ENCODE measurements around the gene MAB21L1. TPM values are rescaled to one million over a fixed set of nuclear protein-coding genes. Genes with fewer than 3 reads are reported as not detected.

MAB21L1 gene
- total and polyA plus RNA-seq, 4 experiments from 2014 or later, result not detected

DNA sequence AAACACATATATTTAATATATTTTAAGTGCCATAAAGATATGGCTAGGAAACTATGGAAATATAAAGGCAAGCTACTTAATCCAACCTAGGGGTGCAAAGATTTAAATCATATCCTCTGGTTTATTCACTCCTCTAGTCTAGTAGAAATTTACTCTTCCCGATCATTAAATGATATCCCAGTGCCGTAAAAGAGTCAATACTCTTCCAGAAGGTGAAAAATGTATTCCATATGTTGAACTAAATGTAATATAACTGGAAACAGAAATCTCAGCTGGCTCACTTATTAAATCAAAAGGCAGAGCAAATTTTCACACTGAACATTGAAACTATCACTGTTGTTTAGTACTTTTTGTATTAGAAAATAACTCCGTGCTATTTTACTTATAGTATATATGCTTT is 11.1 kb downstream of the MAB21L1 start:
- POLR2A ChIA-PET (ENCODE audit: partially characterized antibody), result no interaction called here
- Mint-ChIP-seq H3K27ac (no peak overlapping the region), H3K4me1 (peaks cover 0 to under 1% (median under 1%) of the 10 kb centered on the region in 4 donors), H3K27me3 (peaks cover 7 to 11% of the 10 kb centered on the region in 2 donors), H3K4me3 (no peak overlapping the region), H3K36me3 (no peaks in the 10 kb centered on the region), H3K9me3 (peaks cover 0 to 24% (median 4%) of the 10 kb centered on the region in 8 donors)
- Histone ChIP-seq H3K4me1 (ENCODE audit: insufficient read depth, low read length) (no peaks in the 10 kb centered on the region), H3K9me3 (ENCODE audit: control insufficient read depth in 1 of 2, low read length in 2 of 2) (no peaks in the 10 kb centered on the region), H3K27ac (ENCODE audit: low read depth, low read length) (no peak overlapping the region), H3K36me3 (ENCODE audit: insufficient read depth, low read length) (no peaks in the 10 kb centered on the region), H3K27me3 (ENCODE audit: insufficient read depth, low read length) (peaks cover 6% of the 10 kb centered on the region), H3K4me3 (ENCODE audit: low read length in 2 of 2) (no peak overlapping the region)
- DNase-seq, result no peak
- CTCF ChIA-PET (ENCODE audit: partially characterized antibody), result no interaction called here
- intact Hi-C loops (cut with micrococcal nuclease), result no loop called here

DNA sequence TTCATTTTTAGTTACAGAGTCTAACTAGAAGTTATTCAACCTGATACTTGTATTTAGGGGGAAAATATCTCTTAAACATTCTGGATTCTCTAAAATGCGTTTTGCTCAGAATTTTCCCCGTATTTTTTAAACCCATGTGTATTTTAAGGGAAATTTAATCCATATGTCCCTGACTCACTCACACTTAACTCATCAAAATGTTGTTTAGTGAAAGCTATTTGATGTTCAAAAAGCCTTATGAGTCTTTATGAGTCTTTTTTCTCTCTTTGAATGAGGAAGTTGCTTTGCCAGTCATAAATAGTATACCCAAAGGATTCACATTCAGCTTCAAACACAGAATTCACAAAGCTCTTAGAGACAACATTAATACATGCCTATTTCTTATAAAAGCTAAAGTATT is 16.4 kb downstream of the MAB21L1 start:
- Mint-ChIP-seq H3K9me3 (peaks cover 0 to 9% (median 3%) of the 10 kb centered on the region in 8 donors), H3K27ac (no peak overlapping the region), H3K4me3 (no peak overlapping the region), H3K4me1 (no peaks in the 10 kb centered on the region), H3K36me3 (peaks cover 0 to 4% of the 10 kb centered on the region in 2 donors), H3K27me3 (no peaks in the 10 kb centered on the region)
- intact Hi-C loops (cut with micrococcal nuclease), result no loop called here
- no peaks in the 10 kb centered on the region for H3K4me1 ChIP-seq (ENCODE audit: insufficient read depth, low read length)
- H3K36me3 ChIP-seq (ENCODE audit: insufficient read depth, low read length), result no peaks in the 10 kb centered on the region
- no peak overlapping the region for H3K4me3 ChIP-seq (ENCODE audit: low read length in 2 of 2)
- H3K27me3 ChIP-seq (ENCODE audit: insufficient read depth, low read length), result no peaks in the 10 kb centered on the region
- ChIA-PET CTCF (ENCODE audit: partially characterized antibody) (no interaction called here), POLR2A (ENCODE audit: partially characterized antibody) (no interaction called here)
- no peak for DNase-seq
- no peaks in the 10 kb centered on the region for H3K9me3 ChIP-seq (ENCODE audit: control insufficient read depth in 1 of 2, low read length in 2 of 2)
- no peak overlapping the region for H3K27ac ChIP-seq (ENCODE audit: low read depth, low read length)

DNA sequence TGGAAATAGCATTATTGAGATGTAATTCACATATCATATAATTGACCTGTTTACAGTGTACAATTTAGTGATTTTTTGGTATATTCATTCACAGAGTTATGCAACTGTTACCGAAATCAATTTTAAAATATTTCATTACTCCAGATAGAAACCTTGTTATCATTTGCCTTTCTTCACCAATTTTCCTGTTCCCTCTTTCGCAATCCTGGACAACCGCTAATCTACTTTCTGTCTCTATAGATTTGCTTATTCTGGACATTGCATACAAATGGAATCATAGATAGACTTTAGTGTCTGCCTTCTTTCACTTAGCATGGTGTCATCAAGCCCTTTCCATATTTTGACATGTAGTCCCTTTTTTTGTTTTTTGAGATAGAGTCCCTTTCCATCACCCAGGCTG is 19.2 kb downstream of the MAB21L1 start:
- Mint-ChIP-seq H3K36me3 (peaks cover 0 to 4% of the 10 kb centered on the region in 2 donors), H3K27ac (no peak overlapping the region), H3K4me3 (no peak overlapping the region), H3K9me3 (peaks cover 0 to 9% (median under 1%) of the 10 kb centered on the region in 8 donors), H3K27me3 (no peaks in the 10 kb centered on the region), H3K4me1 (no peaks in the 10 kb centered on the region)
- Histone ChIP-seq H3K27me3 (ENCODE audit: insufficient read depth, low read length) (no peaks in the 10 kb centered on the region), H3K36me3 (ENCODE audit: insufficient read depth, low read length) (no peaks in the 10 kb centered on the region), H3K9me3 (ENCODE audit: control insufficient read depth in 1 of 2, low read length in 2 of 2) (no peaks in the 10 kb centered on the region), H3K4me3 (ENCODE audit: low read length in 2 of 2) (no peak overlapping the region), H3K27ac (ENCODE audit: low read depth, low read length) (no peak overlapping the region), H3K4me1 (ENCODE audit: insufficient read depth, low read length) (no peaks in the 10 kb centered on the region)
- DNase-seq, result no peak
- POLR2A ChIA-PET (ENCODE audit: partially characterized antibody), result no interaction called here
- intact Hi-C loops (cut with micrococcal nuclease), result no loop called here
- CTCF ChIA-PET (ENCODE audit: partially characterized antibody), result no interaction called here

DNA sequence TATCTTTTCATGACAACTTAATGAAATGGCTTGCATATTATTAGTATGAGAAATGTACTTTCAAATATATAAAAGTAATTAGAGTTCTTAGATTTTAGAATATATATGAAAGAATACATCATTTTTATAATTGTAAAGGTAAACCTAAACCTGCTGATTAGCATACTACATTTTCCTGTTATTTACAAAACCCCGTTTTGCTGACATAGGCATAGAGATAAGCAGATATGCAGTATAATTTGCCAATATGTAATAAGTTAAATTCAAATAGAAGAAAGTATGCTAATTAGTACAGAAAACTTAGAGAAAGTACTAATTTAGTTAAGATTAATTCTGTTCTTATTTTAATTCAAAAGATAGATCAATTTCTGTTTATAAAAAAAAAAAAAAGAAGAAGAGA is 21.5 kb downstream of the MAB21L1 start:
- no peaks in the 10 kb centered on the region for H3K9me3 ChIP-seq (ENCODE audit: control insufficient read depth in 1 of 2, low read length in 2 of 2)
- H3K36me3 ChIP-seq (ENCODE audit: insufficient read depth, low read length), result no peaks in the 10 kb centered on the region
- no peak for DNase-seq
- no peaks in the 10 kb centered on the region for H3K27me3 ChIP-seq (ENCODE audit: insufficient read depth, low read length)
- no peak overlapping the region for H3K4me3 Mint-ChIP-seq
- H3K4me1 Mint-ChIP-seq, result no peaks in the 10 kb centered on the region
- H3K36me3 Mint-ChIP-seq, result peaks cover 0 to 4% of the 10 kb centered on the region in 2 donors
- CTCF ChIA-PET (ENCODE audit: partially characterized antibody), result no interaction called here
- no peaks in the 10 kb centered on the region for H3K27me3 Mint-ChIP-seq
- H3K27ac Mint-ChIP-seq, result no peak overlapping the region
- H3K4me1 ChIP-seq (ENCODE audit: insufficient read depth, low read length), result no peaks in the 10 kb centered on the region
- intact Hi-C loops (cut with micrococcal nuclease), result no loop called here
- H3K9me3 Mint-ChIP-seq, result peaks cover 0 to 9% (median 2%) of the 10 kb centered on the region in 8 donors
- POLR2A ChIA-PET (ENCODE audit: partially characterized antibody), result no interaction called here
- H3K4me3 ChIP-seq (ENCODE audit: low read length in 2 of 2), result no peak overlapping the region
- H3K27ac ChIP-seq (ENCODE audit: low read depth, low read length), result no peak overlapping the region

DNA sequence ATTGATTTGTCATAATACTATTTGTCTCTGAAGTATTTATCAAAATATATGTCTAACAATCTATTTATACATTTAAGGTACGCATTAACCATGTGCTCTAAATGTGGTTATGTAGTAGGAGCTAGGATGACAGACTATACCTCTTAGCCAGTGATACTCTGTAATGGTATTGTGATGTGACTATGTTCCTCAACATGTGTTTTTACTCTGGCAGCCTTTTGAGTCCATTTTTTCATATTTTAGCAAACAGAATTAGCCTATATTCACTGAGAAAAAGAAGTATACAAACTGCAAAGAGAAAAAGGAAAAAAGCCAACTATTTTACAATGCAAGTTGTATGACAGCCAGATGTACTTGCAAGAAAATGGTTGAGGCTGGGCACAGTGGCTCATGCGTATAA is 26.7 kb downstream of the MAB21L1 start:
- intact Hi-C loops (cut with micrococcal nuclease), result no loop called here
- CTCF ChIA-PET (ENCODE audit: partially characterized antibody), result interaction anchor here (1.3 kb wide), 1 partner anchor 10 kb away, joined by 4 read pairs; no protein-coding TSS in a partner anchor
- no peak for DNase-seq
- Mint-ChIP-seq H3K36me3 (no peaks in the 10 kb centered on the region), H3K4me1 (no peaks in the 10 kb centered on the region), H3K27ac (no peak overlapping the region), H3K9me3 (peaks cover 0 to 8% (median 2%) of the 10 kb centered on the region in 8 donors), H3K4me3 (no peak overlapping the region), H3K27me3 (no peaks in the 10 kb centered on the region)
- H3K4me3 ChIP-seq (ENCODE audit: low read length in 2 of 2), result no peak overlapping the region
- H3K27me3 ChIP-seq (ENCODE audit: insufficient read depth, low read length), result no peaks in the 10 kb centered on the region
- H3K27ac ChIP-seq (ENCODE audit: low read depth, low read length), result no peak overlapping the region
- H3K36me3 ChIP-seq (ENCODE audit: insufficient read depth, low read length), result no peaks in the 10 kb centered on the region
- POLR2A ChIA-PET (ENCODE audit: partially characterized antibody), result no interaction called here
- no peaks in the 10 kb centered on the region for H3K9me3 ChIP-seq (ENCODE audit: control insufficient read depth in 1 of 2, low read length in 2 of 2)
- no peaks in the 10 kb centered on the region for H3K4me1 ChIP-seq (ENCODE audit: insufficient read depth, low read length)

DNA sequence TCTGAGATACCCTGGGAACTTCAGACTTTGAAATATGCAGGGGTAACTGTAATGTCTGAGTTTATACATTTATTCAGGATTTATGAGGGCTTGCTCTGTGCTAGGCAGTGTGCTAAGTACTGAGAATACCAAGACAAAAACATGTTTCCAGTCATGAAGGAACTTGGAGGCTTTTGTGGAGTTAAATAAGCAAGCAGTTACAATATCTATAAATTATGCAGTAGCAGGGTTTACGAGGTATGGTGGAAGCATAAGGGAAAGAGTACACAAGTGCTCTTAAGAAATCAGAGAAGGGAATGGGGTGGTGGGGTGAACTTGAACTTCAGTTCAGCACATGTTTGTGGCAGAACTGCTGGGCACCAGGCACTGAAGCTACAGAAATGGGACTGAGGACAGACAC is 28.0 kb downstream of the MAB21L1 start:
- Histone ChIP-seq H3K4me1 (ENCODE audit: insufficient read depth, low read length) (no peaks in the 10 kb centered on the region), H3K4me3 (ENCODE audit: low read length in 2 of 2) (no peak overlapping the region), H3K27ac (ENCODE audit: low read depth, low read length) (no peak overlapping the region), H3K9me3 (ENCODE audit: control insufficient read depth in 1 of 2, low read length in 2 of 2) (no peaks in the 10 kb centered on the region), H3K27me3 (ENCODE audit: insufficient read depth, low read length) (no peaks in the 10 kb centered on the region), H3K36me3 (ENCODE audit: insufficient read depth, low read length) (no peaks in the 10 kb centered on the region)
- Mint-ChIP-seq H3K4me3 (no peak overlapping the region), H3K9me3 (peaks cover 0 to 8% (median 2%) of the 10 kb centered on the region in 8 donors), H3K36me3 (no peaks in the 10 kb centered on the region), H3K4me1 (no peaks in the 10 kb centered on the region), H3K27ac (no peak overlapping the region), H3K27me3 (no peaks in the 10 kb centered on the region)
- POLR2A ChIA-PET (ENCODE audit: partially characterized antibody), result no interaction called here
- no peak for DNase-seq
- CTCF ChIA-PET (ENCODE audit: partially characterized antibody), result no interaction called here
- intact Hi-C loops (cut with micrococcal nuclease), result no loop called here
